ENCODE results near the gene RHOBTB1. TPM values are rescaled to one million over a fixed set of nuclear protein-coding genes. Genes with fewer than 3 reads are reported as not detected.

Gene RHOBTB1
- total RNA-seq, 2 donors from 2014 or later: 6.6 to 6.8 TPM

DNA sequence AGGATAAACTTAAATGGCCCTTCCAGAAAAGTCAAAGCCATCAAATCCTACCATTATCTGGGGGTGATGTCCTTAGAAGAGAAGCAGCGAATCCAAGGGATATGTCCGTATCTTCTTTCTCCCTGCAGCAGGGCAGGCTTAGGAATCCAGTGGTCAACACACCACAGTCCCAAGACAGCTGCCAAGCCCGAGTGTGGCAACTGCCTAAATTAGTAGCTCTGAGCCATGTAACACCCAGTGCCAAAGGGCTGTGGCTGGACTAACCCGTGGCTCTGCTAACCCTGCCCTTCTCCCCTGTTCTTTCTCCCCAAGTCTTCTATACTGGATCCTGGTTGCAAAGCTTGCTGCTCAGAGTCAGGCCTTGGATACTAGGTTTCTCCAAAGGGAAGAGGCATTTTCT lies 90.9 kb downstream of the RHOBTB1 start:
- no peak overlapping the region for H3K4me3 Mint-ChIP-seq

DNA sequence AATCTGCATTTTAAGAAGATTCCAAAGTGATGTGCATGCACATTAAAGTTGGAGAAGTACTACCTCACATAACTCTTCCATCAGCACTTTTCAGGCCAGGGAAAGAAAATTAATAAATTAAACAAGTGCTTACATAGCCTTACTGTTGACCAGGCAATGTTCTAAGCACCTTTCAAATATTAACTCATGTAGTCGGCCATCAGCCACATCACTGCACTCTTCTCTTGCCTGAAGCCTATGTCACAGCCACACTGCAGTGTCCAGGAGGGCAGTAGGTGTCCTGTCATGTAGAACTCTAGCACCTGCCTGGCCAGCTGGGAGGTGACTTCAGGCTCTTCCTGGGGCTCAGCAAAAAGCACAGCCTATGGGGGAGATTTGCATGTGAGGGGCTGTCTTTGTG lies 94.2 kb downstream of the RHOBTB1 start:
- Histone ChIP-seq H3K4me3 (ENCODE audit: low read length) (no peak overlapping the region), H3K27ac (ENCODE audit: low read depth, low read length) (no peak overlapping the region), H3K27me3 (ENCODE audit: control insufficient read depth, insufficient read depth, low read length, poor library complexity, severe bottlenecking) (no peaks in the 10 kb centered on the region), H3K9me3 (ENCODE audit: control insufficient read depth, low read length) (peaks cover 7% of the 10 kb centered on the region), H3K36me3 (ENCODE audit: control insufficient read depth, insufficient read depth, low read length) (no peaks in the 10 kb centered on the region), H3K9ac (ENCODE audit: extremely low read depth, low read length, poor library complexity, severe bottlenecking) (no peak overlapping the region), H3K4me1 (ENCODE audit: control insufficient read depth, insufficient read depth, low read length) (no peaks in the 10 kb centered on the region)
- no peak for DNase-seq
- Mint-ChIP-seq H3K9me3 (peaks cover 12% of the 10 kb centered on the region), H3K4me3 (no peak overlapping the region), H3K27ac (no peak overlapping the region), H3K27me3 (ENCODE audit: insufficient read depth) (peaks cover 20% of the 10 kb centered on the region), H3K4me1 (peaks cover 6% of the 10 kb centered on the region), H3K36me3 (ENCODE audit: low read depth) (no peaks in the 10 kb centered on the region)
- TF ChIP-seq, protein P1, sequence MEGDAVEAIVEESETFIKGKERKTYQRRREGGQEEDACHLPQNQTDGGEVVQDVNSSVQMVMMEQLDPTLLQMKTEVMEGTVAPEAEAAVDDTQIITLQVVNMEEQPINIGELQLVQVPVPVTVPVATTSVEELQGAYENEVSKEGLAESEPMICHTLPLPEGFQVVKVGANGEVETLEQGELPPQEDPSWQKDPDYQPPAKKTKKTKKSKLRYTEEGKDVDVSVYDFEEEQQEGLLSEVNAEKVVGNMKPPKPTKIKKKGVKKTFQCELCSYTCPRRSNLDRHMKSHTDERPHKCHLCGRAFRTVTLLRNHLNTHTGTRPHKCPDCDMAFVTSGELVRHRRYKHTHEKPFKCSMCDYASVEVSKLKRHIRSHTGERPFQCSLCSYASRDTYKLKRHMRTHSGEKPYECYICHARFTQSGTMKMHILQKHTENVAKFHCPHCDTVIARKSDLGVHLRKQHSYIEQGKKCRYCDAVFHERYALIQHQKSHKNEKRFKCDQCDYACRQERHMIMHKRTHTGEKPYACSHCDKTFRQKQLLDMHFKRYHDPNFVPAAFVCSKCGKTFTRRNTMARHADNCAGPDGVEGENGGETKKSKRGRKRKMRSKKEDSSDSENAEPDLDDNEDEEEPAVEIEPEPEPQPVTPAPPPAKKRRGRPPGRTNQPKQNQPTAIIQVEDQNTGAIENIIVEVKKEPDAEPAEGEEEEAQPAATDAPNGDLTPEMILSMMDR (conservative IDR thresholded peaks at IDR 0.05): no peak
- WGBS, 2 experiments (ENCODE audit: insufficient coverage in 1 of 2, insufficient read length in 1 of 2): 80 to 94% methylated on average over 1 of the region's 1 CpG

More for the DNA sequence above, 90.9 kb downstream of the RHOBTB1 start:
- H3K27me3 ChIP-seq (ENCODE audit: control insufficient read depth, insufficient read depth, low read length, poor library complexity, severe bottlenecking): no peaks in the 10 kb centered on the region
- Mint-ChIP-seq H3K27ac (no peak overlapping the region), H3K36me3 (ENCODE audit: low read depth) (no peaks in the 10 kb centered on the region), H3K4me1 (peaks cover 7% of the 10 kb centered on the region), H3K9me3 (peaks cover 12% of the 10 kb centered on the region), H3K27me3 (ENCODE audit: insufficient read depth) (peaks cover 47% of the 10 kb centered on the region)
- peaks cover 7% of the 10 kb centered on the region for H3K9me3 ChIP-seq (ENCODE audit: control insufficient read depth, low read length)
- TF ChIP-seq, protein P1 (conservative IDR thresholded peaks at IDR 0.05): no peak
- no peaks in the 10 kb centered on the region for H3K36me3 ChIP-seq (ENCODE audit: control insufficient read depth, insufficient read depth, low read length)
- WGBS, 2 experiments (ENCODE audit: insufficient coverage in 1 of 2, insufficient read length in 1 of 2): 82 to 88% methylated on average over 4 of the region's 4 CpGs
- H3K4me1 ChIP-seq (ENCODE audit: control insufficient read depth, insufficient read depth, low read length): no peaks in the 10 kb centered on the region
- no peak for DNase-seq
- no peak overlapping the region for H3K9ac ChIP-seq (ENCODE audit: extremely low read depth, low read length, poor library complexity, severe bottlenecking)
- H3K4me3 ChIP-seq (ENCODE audit: low read length): no peak overlapping the region
- H3K27ac ChIP-seq (ENCODE audit: low read depth, low read length): peak overlapping the region; percentile 47

DNA sequence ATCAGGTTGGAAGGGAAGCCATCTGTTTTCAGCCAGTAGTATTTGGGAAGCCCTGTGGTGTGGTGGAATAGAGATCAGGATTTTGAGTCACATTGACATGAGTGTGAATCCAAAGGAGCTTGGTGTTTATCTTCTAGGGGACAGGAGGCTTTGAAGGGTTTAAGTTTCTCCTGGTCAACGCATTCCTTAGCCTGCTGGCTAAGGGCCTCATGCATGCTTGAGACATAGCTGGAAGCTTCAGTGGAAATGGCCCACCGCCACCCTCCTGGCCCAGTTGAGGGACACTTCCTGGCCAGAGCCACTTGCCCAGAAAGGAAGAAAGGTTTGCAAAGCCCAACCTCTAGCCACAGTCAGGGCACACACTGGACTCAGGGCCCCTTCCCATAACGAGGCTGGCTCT lies 94.8 kb downstream of the RHOBTB1 start:
- H3K4me3 Mint-ChIP-seq: no peak overlapping the region
- DNase-seq: no peak
- H3K4me3 ChIP-seq (ENCODE audit: low read length): no peak overlapping the region
- no peak overlapping the region for H3K9ac ChIP-seq (ENCODE audit: extremely low read depth, low read length, poor library complexity, severe bottlenecking)
- WGBS, 2 experiments (ENCODE audit: insufficient coverage in 1 of 2, insufficient read length in 1 of 2): 87 to 100% methylated on average over 1 to 3 of the region's 3 CpGs
- H3K4me1 ChIP-seq (ENCODE audit: control insufficient read depth, insufficient read depth, low read length): no peaks in the 10 kb centered on the region
- H3K36me3 Mint-ChIP-seq (ENCODE audit: low read depth): no peaks in the 10 kb centered on the region
- peaks cover under 1% of the 10 kb centered on the region for H3K4me1 Mint-ChIP-seq
- H3K27ac Mint-ChIP-seq: no peak overlapping the region
- H3K36me3 ChIP-seq (ENCODE audit: control insufficient read depth, insufficient read depth, low read length): no peaks in the 10 kb centered on the region
- H3K27ac ChIP-seq (ENCODE audit: low read depth, low read length): no peak overlapping the region
- TF ChIP-seq, protein P1 (conservative IDR thresholded peaks at IDR 0.05): no peak
- H3K27me3 Mint-ChIP-seq (ENCODE audit: insufficient read depth): peaks cover 20% of the 10 kb centered on the region
- peaks cover 7% of the 10 kb centered on the region for H3K9me3 ChIP-seq (ENCODE audit: control insufficient read depth, low read length)
- H3K9me3 Mint-ChIP-seq: peaks cover 12% of the 10 kb centered on the region
- H3K27me3 ChIP-seq (ENCODE audit: control insufficient read depth, insufficient read depth, low read length, poor library complexity, severe bottlenecking): no peaks in the 10 kb centered on the region

Data from endodermal cell (in vitro differentiated cells).